Stomach (tissue), 4 donors: ENCODE measurements around the gene RXRG.

ENCODE experiments used
- CTCF ChIP-seq, 7 experiments: fragments of 450-650 bp in 4 of 7; fragments of 200-600 bp in 3 of 7; sonication (generic) in 3 of 7; IDR thresholded peaks; one replicate each; pipeline ENCODE4 v1.5.1; 2016 to 2019; ENCODE audit warnings: antibody characterized with exemption in 7 of 7, control low read depth in 2 of 7, mild to moderate bottlenecking in 1 of 7
- EP300 ChIP-seq: sonication (generic); formaldehyde crosslinking; IDR thresholded peaks from one replicate; pipeline ENCODE4 v1.6.1; 2017; ENCODE audit warnings: antibody characterized with exemption
- POLR2A ChIP-seq, 4 donors: fragments of 450-650 bp; IDR thresholded peaks; one replicate each; pipeline ENCODE4 v1.6.1; 2016; ENCODE audit warnings: antibody characterized with exemption in 4 of 4, control low read depth in 2 of 4, mild to moderate bottlenecking in 1 of 4, moderate library complexity in 1 of 4
- POLR2AphosphoS5 ChIP-seq, 3 donors: sonication (generic); formaldehyde crosslinking; IDR thresholded peaks; one replicate each; pipeline ENCODE4 v1.6.1; 2016; ENCODE audit warnings: antibody characterized with exemption in 3 of 3

- TF ChIP-seq CTCF (IDR thresholded peaks at IDR 0.05) = no peak
- no peak for TF ChIP-seq POLR2AphosphoS5 (IDR thresholded peaks at IDR 0.05)
- no peak for TF ChIP-seq POLR2A (IDR thresholded peaks at IDR 0.05)
- TF ChIP-seq EP300 = no peak
These were observed 89.6 kb downstream of the RXRG start for GRCh38 chr1:165355139-165355976.
